Pancreas (tissue), 10 donors: ENCODE measurements around the gene ERCC2. TPM values are rescaled to one million over a fixed set of nuclear protein-coding genes. Genes with fewer than 3 reads are reported as not detected.
A peak's percentile ranks its signal among the peaks of the same experiment; 100 is the strongest.
"Not testable (repeated sequence)": the region's sequence is repeated elsewhere in the genome, so short reads cannot be mapped to it uniquely, and the experiment has no call there.

Experiments
- ATAC-seq, 4 donors: fragments of 200-7000 bp; cut with Tn5 transposase; one replicate each; pipeline versions ENCODE4 v1.8.0 to v1.9.1; 2020; ENCODE audit warnings: mild to moderate bottlenecking in 4 of 4, moderate library complexity in 4 of 4
- DNase-seq, 6 donors: peaks; one replicate each; pipeline ENCODE4 v3.0.0-alpha.2; 2020
- FAIRE-seq: peaks from 2 replicates; lab custom pipeline; 2012; peaks lifted over from hg19 to GRCh38; lab: Jason Lieb, UNC
- H3K27ac ChIP-seq, 4 donors: fragments of 200-600 bp; sonication (generic); 1 replicate in 3 of 4; 2 replicates in 1 of 4; pipeline versions ENCODE4 v1.5.0 to v1.8.0; 2020
- H3K27me3 ChIP-seq, 4 donors: fragments of 200-600 bp; one replicate each; pipeline ENCODE4 v1.8.0; 2021
- H3K36me3 ChIP-seq, 3 donors: fragments of 200-600 bp; sonication (generic) in 1 of 3; one replicate each; pipeline versions ENCODE4 v1.5.0 to v1.8.0; 2020 to 2021
- H3K4me1 ChIP-seq, 3 donors: fragments of 200-600 bp; one replicate each; pipeline ENCODE4 v1.8.0; 2021
- H3K4me3 ChIP-seq, 4 donors: fragments of 200-600 bp; sonication (generic) in 2 of 4; one replicate each; pipeline versions ENCODE4 v1.5.0 to v1.8.0; 2020 to 2021
- H3K9me3 ChIP-seq, 4 donors: fragments of 200-600 bp; one replicate each; pipeline ENCODE4 v1.8.0; 2021
- WGBS, 2 donors: extraction: QIAGEN DNeasy Blood & Tissue Kit; methylation state at CpG; one replicate each; pipeline ENCODE4 v1.1.7; 2013; 5-methylcytosine and 5-hydroxymethylcytosine counted together
- intact Hi-C, 3 donors: fragments of 100-400 bp; cut with DNase I; formaldehyde crosslinking; loops; one replicate each; pipeline versions ENCODE4 v1.11.1 to v1.14.2; 2022
- polyA plus RNA-seq, 2 donors: library from polyadenylated mRNA; stranded (reverse); fragments of 200-250 nt; gene quantifications; one replicate each; pipeline ENCODE4 v1.2.3, GENCODE V29; 2013
- total RNA-seq, 6 donors: library from RNA; stranded (reverse); fragmentation: NEBNext Ultra II Directional in 4 of 6; extraction: Animal tissue kit (Norgen Biotek cat#: 25700) in 4 of 6; gene quantifications; one replicate each; pipeline versions ENCODE4 v1.2.1 to v1.2.4, GENCODE V29; 2021 to 2023
- TF ChIP-seq, protein P1 (sequence below), 4 donors: fragments of 200-600 bp; sonication (generic) in 3 of 4; IDR thresholded peaks; one replicate each; pipeline versions ENCODE4 v1.5.0 to v1.8.0; 2021; ENCODE audit warnings: antibody characterized with exemption in 4 of 4
- donor health status: healthy with polysubstance abuse.
- donor health status: DM: no; HTN: no; CAD: no; lungs with moderate emphysema.
- donor health status: DM: no; HTN: no; CAD: no.
- donor health status: control.
- donor health status: control.
- donor health status: Bipolar disorder and iron deficiency.
- donor health status: DM: yes; HTN: yes; CAD: no.
- donor health status: DM: no; HTN: no; CAD: no.
- donor health status: DM: no; HTN: no; CAD: no.
- donor health status: DM: yes; HTN: yes; CAD: no.

ERCC2 gene
- total and polyA plus RNA-seq, 8 donors, result 7.1 to 19.5 (median 10.2) TPM

DNA sequence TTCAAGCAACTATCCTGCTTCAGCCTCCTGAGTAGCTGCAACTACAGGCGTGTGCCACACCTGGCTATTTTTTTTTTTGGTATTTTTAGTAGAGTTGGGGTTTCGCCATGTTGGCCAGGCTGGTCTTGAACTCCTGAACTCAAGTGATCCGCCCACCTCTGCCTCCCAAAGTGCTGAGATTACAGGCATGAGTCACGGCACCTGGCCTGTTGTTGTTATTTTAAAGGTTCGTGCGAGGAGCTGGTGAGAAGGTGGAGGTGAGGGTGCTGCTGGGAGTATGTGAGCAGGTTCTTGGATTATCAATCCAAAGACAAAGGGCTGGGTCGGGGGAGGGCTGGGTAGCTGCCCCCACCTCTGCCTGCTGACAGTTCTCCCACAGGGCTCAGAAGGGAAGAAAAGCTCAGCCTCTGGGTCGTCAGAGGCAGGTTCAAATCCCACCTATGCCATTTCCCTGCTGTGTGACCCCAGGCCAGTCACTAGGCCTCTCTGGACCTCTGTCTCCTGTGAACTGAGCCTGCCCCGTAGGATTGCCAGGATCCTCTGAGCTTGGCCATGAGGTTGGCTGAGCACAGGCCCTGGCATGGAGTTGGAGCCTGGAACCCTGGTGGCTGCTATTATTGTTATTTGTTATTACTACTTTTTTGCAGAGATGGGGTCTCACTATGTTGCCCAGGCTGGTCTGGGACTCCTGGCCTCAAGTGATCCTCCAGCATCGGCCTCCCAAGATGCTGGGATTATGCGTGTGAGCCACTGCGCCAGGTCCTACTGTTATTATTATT is 49.2 kb downstream of the ERCC2 start:
- FAIRE-seq (no peak), ATAC-seq (no peak), DNase-seq (no peak)
- H3K36me3 ChIP-seq, result no peaks in the 10 kb centered on the region
- TF ChIP-seq, protein P1, sequence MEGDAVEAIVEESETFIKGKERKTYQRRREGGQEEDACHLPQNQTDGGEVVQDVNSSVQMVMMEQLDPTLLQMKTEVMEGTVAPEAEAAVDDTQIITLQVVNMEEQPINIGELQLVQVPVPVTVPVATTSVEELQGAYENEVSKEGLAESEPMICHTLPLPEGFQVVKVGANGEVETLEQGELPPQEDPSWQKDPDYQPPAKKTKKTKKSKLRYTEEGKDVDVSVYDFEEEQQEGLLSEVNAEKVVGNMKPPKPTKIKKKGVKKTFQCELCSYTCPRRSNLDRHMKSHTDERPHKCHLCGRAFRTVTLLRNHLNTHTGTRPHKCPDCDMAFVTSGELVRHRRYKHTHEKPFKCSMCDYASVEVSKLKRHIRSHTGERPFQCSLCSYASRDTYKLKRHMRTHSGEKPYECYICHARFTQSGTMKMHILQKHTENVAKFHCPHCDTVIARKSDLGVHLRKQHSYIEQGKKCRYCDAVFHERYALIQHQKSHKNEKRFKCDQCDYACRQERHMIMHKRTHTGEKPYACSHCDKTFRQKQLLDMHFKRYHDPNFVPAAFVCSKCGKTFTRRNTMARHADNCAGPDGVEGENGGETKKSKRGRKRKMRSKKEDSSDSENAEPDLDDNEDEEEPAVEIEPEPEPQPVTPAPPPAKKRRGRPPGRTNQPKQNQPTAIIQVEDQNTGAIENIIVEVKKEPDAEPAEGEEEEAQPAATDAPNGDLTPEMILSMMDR (IDR thresholded peaks at IDR 0.05), result no peak
- no peaks in the 10 kb centered on the region for H3K9me3 ChIP-seq
- intact Hi-C loops, result no loop called here
- no peaks in the 10 kb centered on the region for H3K27me3 ChIP-seq
- H3K4me3 ChIP-seq, result no peak overlapping the region
- no peak overlapping the region for H3K27ac ChIP-seq
- no peaks in the 10 kb centered on the region for H3K4me1 ChIP-seq
- WGBS, 2 donors, result 83 to 89% methylated on average over 12 of the region's 12 CpGs

DNA sequence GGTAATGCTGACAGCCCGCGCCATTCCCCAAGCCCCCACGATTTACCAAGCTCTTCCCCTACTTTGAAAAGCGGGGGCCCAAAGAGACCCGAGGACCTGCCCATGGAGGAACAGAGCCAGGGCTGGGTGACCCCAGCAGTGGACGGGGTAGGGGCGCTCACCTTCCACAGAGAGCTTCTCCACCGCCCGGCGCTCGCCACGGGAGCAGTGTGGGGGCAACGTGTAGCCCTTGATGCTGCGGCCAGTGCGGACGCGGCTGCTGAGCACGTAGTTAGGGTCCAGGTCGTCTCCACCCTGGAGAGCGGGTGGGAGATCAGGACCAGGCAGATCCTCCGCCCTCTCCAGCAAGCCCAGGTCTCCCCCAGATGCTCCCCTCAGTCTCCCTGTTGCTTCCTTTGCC is 55.1 kb downstream of the ERCC2 start:
- TF ChIP-seq, protein P1 (IDR thresholded peaks at IDR 0.05), result no peak
- FAIRE-seq (no peak), ATAC-seq (no peak), DNase-seq (no peak)
- H3K27me3 ChIP-seq, result no peaks in the 10 kb centered on the region
- H3K4me3 ChIP-seq, result no peak overlapping the region
- no peak overlapping the region for H3K27ac ChIP-seq
- WGBS, 2 donors, result 43 to 56% methylated on average over 21 of the region's 21 CpGs
- no peaks in the 10 kb centered on the region for H3K36me3 ChIP-seq
- H3K9me3 ChIP-seq, result no peaks in the 10 kb centered on the region
- intact Hi-C loops, result no loop called here
- no peaks in the 10 kb centered on the region for H3K4me1 ChIP-seq

DNA sequence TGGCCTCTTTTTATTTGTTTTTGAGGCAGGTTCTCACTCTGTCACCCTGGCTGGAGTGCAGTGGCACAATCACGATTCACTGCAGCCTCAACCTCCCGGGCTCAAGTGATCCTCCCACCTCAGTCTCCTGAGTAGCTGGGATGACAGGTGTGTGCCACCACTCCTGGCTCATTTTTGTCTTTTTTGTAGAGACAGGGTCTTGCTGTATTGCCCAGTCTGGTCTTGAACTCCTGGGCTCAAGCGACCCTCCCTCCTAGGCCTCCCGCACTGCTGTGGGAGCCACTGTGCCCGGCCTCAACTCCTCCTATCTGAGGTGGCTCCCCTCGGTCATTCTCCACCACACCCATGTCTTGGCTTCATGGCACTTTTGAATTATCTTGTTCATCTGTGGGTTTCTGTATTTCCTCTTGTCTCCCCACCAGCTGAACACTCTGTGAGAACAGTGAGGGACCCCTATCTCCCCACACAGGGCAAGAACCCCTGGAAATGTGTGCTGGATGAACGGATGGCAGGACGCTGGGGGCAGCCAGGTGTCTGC is 55.6 kb downstream of the ERCC2 start:
- Histone ChIP-seq H3K27ac (no peak overlapping the region), H3K4me3 (no peak overlapping the region), H3K9me3 (no peaks in the 10 kb centered on the region), H3K36me3 (no peaks in the 10 kb centered on the region), H3K27me3 (no peaks in the 10 kb centered on the region), H3K4me1 (no peaks in the 10 kb centered on the region)
- DNase-seq, result no peak
- TF ChIP-seq, protein P1 (IDR thresholded peaks at IDR 0.05), result no peak
- 56 to 66% methylated on average over 8 of the region's 8 CpGs for WGBS, 2 donors
- ATAC-seq, result no peak
- FAIRE-seq, result no peak
- intact Hi-C loops, result no loop called here

DNA sequence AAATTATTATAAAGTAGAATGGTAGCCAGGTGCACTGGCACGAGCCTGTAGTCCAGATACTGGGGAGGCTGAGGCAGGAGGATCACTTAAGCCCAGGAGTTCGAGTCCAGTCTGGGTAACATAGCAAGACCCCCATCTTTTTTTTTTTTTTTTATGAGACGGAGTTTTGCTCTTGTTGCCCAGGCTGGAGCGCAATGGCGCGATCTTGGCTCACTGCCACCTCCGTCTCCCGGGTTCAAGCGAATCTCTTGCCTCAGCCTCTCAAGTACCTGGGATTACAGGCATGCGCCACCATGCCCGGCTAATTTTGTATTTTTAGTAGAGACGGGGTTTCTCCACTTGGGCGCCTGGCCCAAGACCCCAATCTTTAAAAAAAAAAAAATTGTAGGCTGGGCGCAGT is 58.1 kb downstream of the ERCC2 start:
- intact Hi-C loops, H3K4me3 ChIP-seq, DNase-seq, H3K9me3 ChIP-seq, H3K4me1 ChIP-seq, H3K27me3 ChIP-seq, H3K36me3 ChIP-seq, H3K27ac ChIP-seq, ATAC-seq, FAIRE-seq: not testable (repeated sequence)
- WGBS, 2 donors, result 82 to 93% methylated on average over 14 of the region's 14 CpGs

DNA sequence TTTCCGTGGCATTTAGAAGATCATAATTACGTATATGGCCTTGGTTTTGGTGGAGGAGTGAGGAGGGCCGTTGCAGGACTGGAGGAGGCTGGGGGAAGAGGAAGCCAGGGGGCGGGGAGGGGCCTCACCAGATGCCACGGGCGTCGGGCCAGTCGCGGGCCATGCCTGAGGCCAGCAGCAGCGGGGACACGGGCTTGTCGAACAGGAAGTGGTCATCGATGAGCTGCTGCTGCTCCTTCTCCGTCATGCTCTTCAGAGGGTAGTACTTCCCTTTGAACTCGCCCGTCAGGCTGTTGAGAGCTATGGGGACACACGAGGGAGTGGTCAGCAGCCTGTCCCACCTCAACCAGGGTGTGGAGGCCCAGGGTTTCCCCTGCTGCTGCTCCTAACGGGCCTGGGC is 58.8 kb downstream of the ERCC2 start:
- no peaks in the 10 kb centered on the region for H3K36me3 ChIP-seq
- H3K4me3 ChIP-seq, result no peak overlapping the region
- peak in 2 of 4 donors; percentile 19 to 22 for ATAC-seq
- TF ChIP-seq, protein P1 (IDR thresholded peaks at IDR 0.05), result no peak
- no peaks in the 10 kb centered on the region for H3K4me1 ChIP-seq
- no peaks in the 10 kb centered on the region for H3K27me3 ChIP-seq
- intact Hi-C loops, result no loop called here
- WGBS, 2 donors, result 42 to 49% methylated on average over 18 of the region's 18 CpGs
- DNase-seq, result no peak
- H3K9me3 ChIP-seq, result no peaks in the 10 kb centered on the region
- no peak overlapping the region for H3K27ac ChIP-seq
- no peak for FAIRE-seq

DNA sequence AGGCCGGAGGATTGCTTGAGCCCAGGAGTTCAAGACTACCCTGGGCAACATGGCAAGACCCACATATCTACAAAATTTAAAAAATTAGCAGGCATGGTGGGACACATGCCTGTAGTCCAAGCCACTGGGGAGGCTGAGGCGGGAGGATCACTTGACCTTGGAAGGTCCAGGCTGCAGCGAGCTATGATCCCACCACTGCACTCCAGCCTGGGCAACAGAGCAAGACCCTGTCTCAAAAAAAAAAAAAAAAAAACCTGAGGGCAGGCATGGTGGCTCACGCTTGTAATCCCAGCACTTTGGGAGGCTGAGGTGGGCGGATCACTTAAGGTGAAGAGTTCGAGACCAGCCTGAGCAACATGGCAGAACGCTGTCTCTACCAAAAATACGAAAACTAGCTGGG is 61.1 kb downstream of the ERCC2 start:
- ATAC-seq, H3K4me1 ChIP-seq, H3K9me3 ChIP-seq, H3K36me3 ChIP-seq, intact Hi-C loops, DNase-seq, H3K27ac ChIP-seq, H3K27me3 ChIP-seq, FAIRE-seq, H3K4me3 ChIP-seq: not testable (repeated sequence)
- 92 to 98% methylated on average over 8 of the region's 8 CpGs for WGBS, 2 donors
